HEK293 (cell line): ENCODE data around the gene FAM229A.

Experiments
- CTCF ChIA-PET: fragments of 350-600 bp; formaldehyde crosslinking; extraction: SDS; loops from one replicate; lab custom pipeline; 2021; ENCODE audit warnings: antibody characterized with exemption; lab: Yijun Ruan, JAX
- POLR2A ChIA-PET: fragments of 300-600 bp; formaldehyde crosslinking; extraction: SDS; loops from one replicate; lab custom pipeline; 2020; ENCODE audit warnings: antibody characterized with exemption, inconsistent platforms; lab: Yijun Ruan, JAX
- H3K27ac ChIP-seq: fragments of 200-500 bp; sonication (Bioruptor generic); 2 replicates; pipeline ENCODE4 v1.5.1; 2014; ENCODE audit warnings: low read depth, low read length, control low read depth, inconsistent platforms; ENCODE audit errors: extremely low read depth
- H3K36me3 ChIP-seq, 2 experiments: fragments of 200-500 bp in 1 of 2; sonication (Bioruptor generic) in 1 of 2; 1 replicate in 1 of 2; 2 replicates in 1 of 2; pipeline ENCODE4 v1.5.1; 2014 to 2017; ENCODE audit warnings: inconsistent platforms in 2 of 2, low read length in 2 of 2; ENCODE audit not compliant: control insufficient read depth in 2 of 2, insufficient read depth in 1 of 2
- H3K4me1 ChIP-seq: fragments of 200-500 bp; sonication (Bioruptor generic); 2 replicates; pipeline ENCODE4 v1.5.1; 2014; ENCODE audit warnings: mild to moderate bottlenecking, low read length, inconsistent platforms; ENCODE audit not compliant: control insufficient read depth, insufficient read depth
- H3K4me3 ChIP-seq: 2 replicates; pipeline ENCODE4 v1.5.1; 2011; ENCODE audit warnings: low read depth, mild to moderate bottlenecking, control low read depth, low read length, moderate library complexity
- H3K9me3 ChIP-seq: fragments of 200-500 bp; sonication (Bioruptor generic); 2 replicates; pipeline ENCODE4 v1.5.1; 2014; ENCODE audit warnings: low read depth, low read length, inconsistent platforms; ENCODE audit not compliant: control insufficient read depth, insufficient read depth
- AEBP2 ChIP-seq: fragments of 450-650 bp; formaldehyde crosslinking; IDR thresholded peaks from 2 replicates; pipeline ENCODE4 v1.5.1; 2016; ENCODE audit warnings: missing biosample characterization, missing genetic modification characterization, borderline replicate concordance
- ELK4 ChIP-seq: IDR thresholded peaks from 2 replicates; pipeline ENCODE4 v1.6.1; 2011; ENCODE audit warnings: mild to moderate bottlenecking, low read depth, low read length, borderline replicate concordance
- KLF16 ChIP-seq: fragments of 450-650 bp; formaldehyde crosslinking; IDR thresholded peaks from 2 replicates; pipeline ENCODE4 v1.5.1; 2017; ENCODE audit warnings: missing biosample characterization, missing genetic modification characterization
- PRDM4 ChIP-seq: fragments of 450-650 bp; formaldehyde crosslinking; IDR thresholded peaks from 2 replicates; pipeline ENCODE4 v1.5.1; 2017; ENCODE audit warnings: missing biosample characterization, missing genetic modification characterization
- SP2 ChIP-seq: fragments of 450-650 bp; formaldehyde crosslinking; IDR thresholded peaks from 2 replicates; pipeline ENCODE4 v1.5.1; 2016; ENCODE audit warnings: missing biosample characterization, missing genetic modification characterization
- WT1 ChIP-seq: fragments of 450-650 bp; formaldehyde crosslinking; IDR thresholded peaks from 2 replicates; pipeline ENCODE4 v1.5.1; 2016; ENCODE audit warnings: missing biosample characterization, missing genetic modification characterization
- ZBTB17 ChIP-seq: fragments of 450-650 bp; formaldehyde crosslinking; IDR thresholded peaks from 2 replicates; pipeline ENCODE4 v1.5.1; 2016; ENCODE audit warnings: missing biosample characterization, missing genetic modification characterization
- ZBTB48 ChIP-seq: fragments of 450-650 bp; formaldehyde crosslinking; IDR thresholded peaks from 2 replicates; pipeline ENCODE4 v1.5.1; 2016; ENCODE audit warnings: missing biosample characterization, missing genetic modification characterization
- ZEB2 ChIP-seq: fragments of 450-650 bp; formaldehyde crosslinking; IDR thresholded peaks from 2 replicates; pipeline ENCODE4 v1.5.1; 2016; ENCODE audit warnings: missing biosample characterization, missing genetic modification characterization
- ZFHX2 ChIP-seq: fragments of 450-650 bp; formaldehyde crosslinking; conservative IDR thresholded peaks from 2 replicates; pipeline ENCODE4 v1.5.1; 2016; ENCODE audit warnings: missing biosample characterization, missing genetic modification characterization
- ZFP3 ChIP-seq: fragments of 450-650 bp; formaldehyde crosslinking; IDR thresholded peaks from 2 replicates; pipeline ENCODE4 v1.5.1; 2016; ENCODE audit warnings: low read depth, missing biosample characterization, missing genetic modification characterization
- ZNF138 ChIP-seq: fragments of 450-650 bp; formaldehyde crosslinking; IDR thresholded peaks from 2 replicates; pipeline ENCODE4 v1.5.1; 2016; ENCODE audit warnings: missing biosample characterization, missing genetic modification characterization, borderline replicate concordance
- ZNF174 ChIP-seq: fragments of 450-650 bp; formaldehyde crosslinking; IDR thresholded peaks from 2 replicates; pipeline ENCODE4 v1.5.0; 2017; ENCODE audit warnings: missing biosample characterization, mild to moderate bottlenecking, missing genetic modification characterization
- ZNF2 ChIP-seq: fragments of 450-650 bp; formaldehyde crosslinking; IDR thresholded peaks from 2 replicates; pipeline ENCODE4 v1.5.1; 2016; ENCODE audit warnings: missing biosample characterization, missing genetic modification characterization
- ZNF202 ChIP-seq: fragments of 450-650 bp; formaldehyde crosslinking; IDR thresholded peaks from 2 replicates; pipeline ENCODE4 v1.5.1; 2016; ENCODE audit warnings: missing biosample characterization, missing genetic modification characterization, borderline replicate concordance
- ZNF341 ChIP-seq: fragments of 450-650 bp; formaldehyde crosslinking; IDR thresholded peaks from 2 replicates; pipeline ENCODE4; 2016; ENCODE audit warnings: low read depth, missing biosample characterization, missing genetic modification characterization
- ZNF362 ChIP-seq: fragments of 450-650 bp; formaldehyde crosslinking; IDR thresholded peaks from 2 replicates; pipeline ENCODE4 v1.5.1; 2016; ENCODE audit warnings: missing biosample characterization, missing genetic modification characterization
- ZNF404 ChIP-seq: fragments of 450-650 bp; formaldehyde crosslinking; IDR thresholded peaks from 2 replicates; pipeline ENCODE4 v1.5.1; 2017; ENCODE audit warnings: missing biosample characterization, missing genetic modification characterization
- ZNF473 ChIP-seq: fragments of 450-650 bp; formaldehyde crosslinking; IDR thresholded peaks from 2 replicates; pipeline ENCODE4 v1.5.1; 2017; ENCODE audit warnings: missing biosample characterization, missing genetic modification characterization
- ZNF530 ChIP-seq: fragments of 450-650 bp; formaldehyde crosslinking; IDR thresholded peaks from 2 replicates; pipeline ENCODE4 v1.5.1; 2016; ENCODE audit warnings: low read depth, missing biosample characterization, missing genetic modification characterization
- ZNF560 ChIP-seq: fragments of 450-650 bp; formaldehyde crosslinking; IDR thresholded peaks from 2 replicates; pipeline ENCODE4 v1.5.1; 2017; ENCODE audit warnings: missing biosample characterization, missing genetic modification characterization, borderline replicate concordance
- ZNF664 ChIP-seq: fragments of 450-650 bp; formaldehyde crosslinking; IDR thresholded peaks from 2 replicates; pipeline ENCODE4 v1.5.1; 2016; ENCODE audit warnings: missing biosample characterization, missing genetic modification characterization
- ZNF670 ChIP-seq: fragments of 450-650 bp; formaldehyde crosslinking; IDR thresholded peaks from 2 replicates; pipeline ENCODE4 v1.5.1; 2016; ENCODE audit warnings: missing biosample characterization, missing genetic modification characterization, low read depth
- ZNF76 ChIP-seq: fragments of 450-650 bp; formaldehyde crosslinking; IDR thresholded peaks from 2 replicates; pipeline ENCODE4; 2016; ENCODE audit warnings: low read depth, missing biosample characterization, missing genetic modification characterization, borderline replicate concordance
- ZSCAN16 ChIP-seq: fragments of 450-650 bp; formaldehyde crosslinking; IDR thresholded peaks from 2 replicates; pipeline ENCODE4 v1.5.1; 2016; ENCODE audit warnings: missing biosample characterization, missing genetic modification characterization
- ZXDB ChIP-seq: fragments of 450-650 bp; formaldehyde crosslinking; IDR thresholded peaks from 2 replicates; pipeline ENCODE4 v1.5.1; 2016; ENCODE audit warnings: missing biosample characterization, missing genetic modification characterization
- TF ChIP-seq, protein P1 (sequence below): fragments of 450-650 bp; formaldehyde crosslinking; IDR thresholded peaks from 2 replicates; pipeline ENCODE4 v1.5.1; 2017; ENCODE audit warnings: missing biosample characterization, mild to moderate bottlenecking, missing genetic modification characterization, moderate library complexity

Gene FAM229A

GRCh38 chr1:32376199-32376598, 13.9 kb upstream of the FAM229A start (continued):
- TF ChIP-seq ELK4: no peak

DNA sequence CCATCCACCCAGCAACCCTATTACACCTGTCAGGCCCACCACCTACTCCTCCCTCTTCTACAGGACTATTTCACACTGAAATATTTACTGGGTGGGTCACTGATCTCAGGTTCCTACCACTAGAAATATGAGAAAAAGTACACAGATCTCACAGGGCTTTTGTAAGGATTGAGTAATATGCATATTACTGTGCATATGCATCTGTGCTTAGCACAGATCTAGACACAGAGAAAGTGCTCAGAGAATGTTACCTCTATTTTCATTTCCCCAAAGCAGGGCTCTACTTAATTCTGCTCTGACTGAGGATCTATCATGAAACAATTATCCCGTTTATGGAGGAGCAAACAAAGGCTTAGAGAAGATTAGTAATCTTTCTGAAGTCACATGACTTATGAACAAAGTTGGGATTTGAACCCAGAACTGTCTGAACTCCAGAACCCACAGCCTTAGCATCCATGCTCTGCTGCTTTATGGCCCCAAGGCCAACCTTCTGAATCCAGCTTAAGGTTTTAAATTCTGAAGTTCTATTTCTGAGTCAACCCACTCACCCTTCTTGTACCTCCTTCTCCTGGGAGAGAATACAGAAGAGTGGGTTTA, 11.8 kb upstream of the FAM229A start:
- CTCF ChIA-PET: interaction anchor here (0.5 to 0.6 kb wide), 2 partner anchors 21 to 159 kb away, joined by 3 read pairs; no protein-coding TSS in a partner anchor
- no peaks in the 10 kb centered on the region for H3K4me1 ChIP-seq
- no peaks in the 10 kb centered on the region for H3K9me3 ChIP-seq
- TF ChIP-seq ZNF473 (no peak), ZNF341 (tag by site-specific recombination) (no peak), ZNF202 (tag by site-specific recombination) (no peak), WT1 (tag by site-specific recombination) (no peak), ZNF670 (tag by site-specific recombination) (no peak), ZSCAN16 (tag by site-specific recombination) (no peak), ZNF2 (tag by site-specific recombination) (no peak), ZNF174 (no peak), ZNF530 (tag by site-specific recombination) (no peak), ZNF560 (tag by site-specific recombination) (no peak), ZNF362 (tag by site-specific recombination) (no peak), ZEB2 (tag by site-specific recombination) (no peak), ZFHX2 (tag by site-specific recombination) (no peak), ZNF664 (tag by site-specific recombination) (no peak), ZNF76 (tag by site-specific recombination) (no peak), ZFP3 (tag by site-specific recombination) (no peak), ZNF404 (tag by site-specific recombination) (no peak)
- TF ChIP-seq, all 188 proteins: peak for 0
- no peak overlapping the region for H3K27ac ChIP-seq
- no peak overlapping the region for H3K4me3 ChIP-seq
- POLR2A ChIA-PET: no interaction called here
- peaks cover 27 to 94% of the 10 kb centered on the region in 2 experiments; a peak in 2 of 3 replicates for H3K36me3 ChIP-seq

DNA sequence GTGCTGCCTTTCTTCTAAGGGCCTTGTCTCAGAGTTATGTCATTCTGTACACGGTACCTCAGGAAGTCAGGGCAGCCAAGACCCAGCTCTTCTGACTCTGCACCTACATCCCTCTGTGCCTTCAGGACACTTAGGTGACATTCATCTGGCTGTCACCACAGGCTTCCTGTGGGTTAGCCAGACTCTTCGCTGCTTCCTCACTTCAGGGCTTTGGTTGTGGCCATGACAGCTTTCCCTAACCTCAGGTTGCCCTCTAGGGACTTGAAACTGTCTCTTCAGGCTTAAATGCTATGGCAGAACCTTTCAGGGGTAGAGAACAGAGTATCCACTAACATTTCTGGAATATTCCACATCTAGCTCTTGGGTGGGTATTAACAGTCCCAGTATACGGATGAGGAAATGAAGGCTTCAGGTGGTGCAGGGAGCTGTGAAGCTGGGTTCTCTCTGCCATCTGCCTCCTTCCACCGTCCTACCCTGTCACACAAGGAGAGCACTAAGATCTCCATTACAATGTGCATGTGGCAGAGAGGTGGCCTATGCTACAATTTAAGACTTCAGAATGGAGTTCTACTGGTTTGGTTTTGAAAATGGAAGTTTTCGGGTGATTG, 10.0 kb upstream of the FAM229A start:
- CTCF ChIA-PET: interaction anchor here (0.7 to 1.1 kb wide), 2 partner anchors 67 to 156 kb away, joined by 4 read pairs; no protein-coding TSS in a partner anchor

More for the DNA sequence above, 10.0 kb upstream of the FAM229A start:
- no peaks in the 10 kb centered on the region for H3K4me1 ChIP-seq
- no peak overlapping the region for H3K27ac ChIP-seq
- TF ChIP-seq PRDM4 (tag by site-specific recombination) (0 out of 2 replicates have a peak, but pooled peaks have one; percentile 27), ZXDB (tag by site-specific recombination) (no peak), ZBTB48 (tag by site-specific recombination) (no peak), SP2 (tag by site-specific recombination) (no peak), KLF16 (tag by site-specific recombination) (no peak), ZBTB17 (tag by site-specific recombination) (no peak), ZNF138 (tag by site-specific recombination) (no peak), AEBP2 (no peak)
- TF ChIP-seq, protein P1, sequence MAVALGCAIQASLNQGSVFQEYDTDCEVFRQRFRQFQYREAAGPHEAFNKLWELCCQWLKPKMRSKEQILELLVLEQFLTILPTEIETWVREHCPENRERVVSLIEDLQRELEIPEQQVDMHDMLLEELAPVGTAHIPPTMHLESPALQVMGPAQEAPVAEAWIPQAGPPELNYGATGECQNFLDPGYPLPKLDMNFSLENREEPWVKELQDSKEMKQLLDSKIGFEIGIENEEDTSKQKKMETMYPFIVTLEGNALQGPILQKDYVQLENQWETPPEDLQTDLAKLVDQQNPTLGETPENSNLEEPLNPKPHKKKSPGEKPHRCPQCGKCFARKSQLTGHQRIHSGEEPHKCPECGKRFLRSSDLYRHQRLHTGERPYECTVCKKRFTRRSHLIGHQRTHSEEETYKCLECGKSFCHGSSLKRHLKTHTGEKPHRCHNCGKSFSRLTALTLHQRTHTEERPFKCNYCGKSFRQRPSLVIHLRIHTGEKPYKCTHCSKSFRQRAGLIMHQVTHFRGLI (tag by site-specific recombination): no peak
- TF ChIP-seq, all 188 proteins: peak for 1
- no peaks in the 10 kb centered on the region for H3K9me3 ChIP-seq
- POLR2A ChIA-PET: no interaction called here
- H3K36me3 ChIP-seq: peaks cover 23 to 94% of the 10 kb centered on the region in 2 experiments; a peak in 2 of 3 replicates
- no peak overlapping the region for H3K4me3 ChIP-seq
